G401.6 (cell line): ENCODE data around the gene DBNL.
"Not testable (repeated sequence)": the region's sequence is repeated elsewhere in the genome, so short reads cannot be mapped to it uniquely, and the experiment has no call there.

Experiments
- FAIRE-seq: peaks from 2 replicates; lab custom pipeline; 2012; peaks lifted over from hg19 to GRCh38; lab: Jason Lieb, UNC

The DBNL gene

GRCh38 chr7:44044315-44045225 is at the start of gene DBNL:
Gene DBNL (plus strand): TSS chr7:44044702. CDS start chr7:44044738, 36 bp downstream.
- no peak for FAIRE-seq

DNA sequence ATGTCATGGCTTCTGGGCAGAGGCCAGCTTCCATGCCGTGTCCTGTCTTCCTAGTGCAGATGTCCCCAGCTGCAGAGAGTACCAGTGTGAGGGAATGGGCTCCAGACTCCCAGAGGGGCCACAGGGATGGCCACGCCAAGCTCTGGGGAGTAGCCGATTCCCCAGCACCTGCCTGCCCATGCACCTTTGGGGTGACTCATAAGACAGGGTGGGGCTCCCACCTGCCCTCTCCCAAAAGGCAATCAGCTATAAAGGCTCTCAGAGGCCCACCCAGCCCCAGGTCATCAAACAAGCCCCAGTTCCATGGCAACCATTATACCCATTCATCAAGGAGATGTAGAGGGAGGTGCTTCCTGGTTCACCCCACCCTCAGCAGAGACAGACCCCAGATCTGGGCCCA is 47.0 kb upstream of the DBNL start, which contains the start of gene SPDYE1:
TSS of gene SPDYE1 (plus strand) at position 366 of the 400 bp plus-strand sequence. CDS start 2,053 bp downstream, outside the sequence.
- not testable (repeated sequence) for FAIRE-seq

DNA sequence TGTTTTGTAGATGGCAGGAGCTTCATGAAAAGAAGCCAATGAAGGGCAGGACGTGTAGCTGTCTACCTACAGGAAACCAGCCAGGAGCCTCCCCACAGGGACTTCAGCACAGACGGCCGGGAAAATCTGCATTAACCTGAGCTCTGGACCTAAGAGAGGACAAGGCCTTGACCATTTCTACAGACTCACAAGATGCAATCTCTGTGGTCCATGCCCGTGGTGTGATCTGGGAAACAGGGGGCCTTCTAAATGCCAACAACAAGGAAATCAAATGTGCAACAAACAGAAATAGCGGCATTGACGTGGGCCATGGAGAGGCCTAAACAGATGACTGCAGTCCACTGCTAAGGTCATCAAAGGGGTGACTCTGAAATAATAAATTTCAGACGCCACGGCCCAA is 32.4 kb upstream of the DBNL start:
- not testable (repeated sequence) for FAIRE-seq

DNA sequence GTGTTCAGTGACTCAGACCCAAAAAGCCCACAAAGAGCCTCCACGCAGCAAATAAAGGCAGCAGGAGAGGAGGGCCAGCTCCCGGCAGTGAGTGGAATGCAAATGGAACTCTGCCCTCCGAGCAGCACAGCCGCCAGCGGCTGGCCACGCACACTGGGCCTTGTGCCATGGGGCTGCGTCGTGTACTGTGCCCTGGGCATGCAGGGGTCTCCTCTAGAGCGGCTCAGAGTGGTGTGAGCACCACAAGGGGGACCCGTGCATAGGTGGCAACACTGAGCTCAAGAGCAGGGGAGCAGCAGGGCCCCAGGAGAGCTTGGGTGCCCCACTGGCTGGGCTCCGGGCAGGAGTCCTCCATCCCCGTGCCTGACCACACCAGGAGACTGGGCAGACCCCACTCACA is 29.4 kb upstream of the DBNL start:
- FAIRE-seq, result not testable (repeated sequence)

DNA sequence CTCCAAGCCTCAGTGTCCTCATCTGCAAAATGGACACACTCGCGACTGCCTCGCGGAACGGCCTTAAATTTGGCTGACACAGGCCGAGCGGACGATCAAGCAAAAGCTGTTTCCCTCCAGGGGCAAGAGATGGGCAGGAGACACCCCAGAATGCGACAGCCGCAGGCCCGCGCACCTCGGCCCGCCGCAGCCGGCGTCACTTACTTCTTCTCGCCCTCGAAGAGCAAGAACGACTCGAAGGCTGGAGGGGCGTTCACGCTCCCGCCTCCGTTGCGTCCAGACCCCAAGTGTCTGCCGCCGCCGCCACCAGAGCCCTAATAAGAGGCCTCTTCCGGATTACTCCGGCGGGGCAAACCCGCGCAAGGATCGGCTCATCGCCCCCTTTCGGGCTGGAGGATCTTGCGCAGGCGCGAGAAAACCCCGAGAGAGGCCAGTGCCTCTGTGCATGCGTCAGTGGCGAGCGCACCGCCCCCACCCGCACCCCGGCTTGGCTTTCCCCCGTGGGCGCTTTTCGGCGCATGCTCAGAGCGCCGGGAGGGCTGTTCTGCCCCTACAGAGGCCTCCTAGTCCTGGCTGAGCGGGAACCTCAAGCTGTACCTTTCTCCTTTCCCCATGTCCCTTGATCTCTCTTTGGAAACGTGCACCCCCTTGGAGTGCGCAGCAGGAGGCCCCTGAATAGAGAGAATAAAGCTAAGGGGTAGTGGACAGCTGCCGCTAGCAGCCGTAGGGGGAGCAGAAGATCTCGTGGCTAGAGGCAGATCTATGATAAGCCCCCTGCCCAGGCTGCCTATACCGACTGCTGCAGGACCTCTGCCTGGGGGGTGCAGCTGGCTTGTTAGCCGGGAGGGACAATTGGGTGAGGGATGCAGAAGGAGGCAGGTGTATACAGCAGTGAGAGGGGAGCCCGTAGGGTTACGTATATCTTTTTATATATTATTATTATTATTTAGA is 25.4 kb upstream of the DBNL start:
- FAIRE-seq, result not testable (repeated sequence)

GRCh38 chr7:44019825-44020224 is 24.7 kb upstream of the DBNL start:
- FAIRE-seq, result not testable (repeated sequence)

GRCh38 chr7:44022069-44022468 is 22.4 kb upstream of the DBNL start:
- not testable (repeated sequence) for FAIRE-seq

DNA sequence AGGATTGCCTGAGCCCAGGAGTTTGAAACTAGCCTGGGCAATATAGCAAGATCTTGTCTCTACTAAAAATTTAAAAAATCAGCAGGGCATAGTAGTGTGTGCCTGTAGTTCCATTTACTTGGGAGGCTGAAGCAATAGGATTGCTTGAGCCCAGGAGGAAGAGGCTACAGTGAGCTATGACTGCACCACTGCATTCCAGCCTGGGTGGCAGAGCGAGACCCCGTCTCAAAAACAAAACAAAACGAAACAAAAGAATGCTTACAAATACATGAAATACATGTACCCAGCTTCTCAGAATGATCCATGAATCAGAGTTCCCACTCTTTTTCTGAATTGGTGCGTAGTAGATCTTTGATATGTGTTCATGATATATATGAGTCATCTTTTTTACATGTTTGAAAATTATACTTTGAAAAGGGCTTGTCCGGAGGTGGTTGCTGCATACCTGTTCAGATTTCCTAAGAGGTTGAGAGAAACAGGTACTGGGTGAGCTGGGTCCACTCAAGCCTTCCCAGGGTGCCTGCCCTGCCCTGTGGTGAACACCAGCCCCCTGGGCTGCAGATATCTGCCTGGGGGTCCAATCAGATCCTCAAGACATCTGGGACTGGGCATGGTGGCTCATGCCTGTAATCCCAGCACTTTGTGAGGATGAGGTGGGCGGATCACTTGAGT is 21.6 kb upstream of the DBNL start:
- not testable (repeated sequence) for FAIRE-seq

- not testable (repeated sequence) for FAIRE-seq
These were observed 15.1 kb upstream of the DBNL start for GRCh38 chr7:44029433-44029832.

DNA sequence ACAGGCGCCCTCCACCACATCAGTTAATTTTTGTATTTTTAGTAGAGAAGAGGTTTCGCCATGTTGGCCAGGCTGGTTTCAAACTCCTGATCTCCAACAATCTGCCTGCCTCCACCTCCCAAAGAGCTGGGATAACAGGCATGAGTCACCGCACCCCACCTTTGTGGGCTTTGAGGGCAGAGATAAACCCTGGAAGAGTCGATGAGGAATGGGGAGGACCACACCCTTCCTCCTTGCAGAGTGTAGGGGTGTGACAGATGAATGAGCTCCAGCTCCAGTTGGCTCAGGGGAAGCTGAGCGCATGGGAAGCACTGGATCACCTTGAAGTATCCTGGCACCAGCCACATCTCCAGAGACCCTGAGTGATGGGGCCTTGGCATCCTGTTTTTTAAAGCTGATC is 14.5 kb upstream of the DBNL start:
- FAIRE-seq, result not testable (repeated sequence)

- not testable (repeated sequence) for FAIRE-seq
These were observed 13.2 kb upstream of the DBNL start for GRCh38 chr7:44031319-44031718.

GRCh38 chr7:44032031-44032430 is 12.5 kb upstream of the DBNL start:
- FAIRE-seq, result not testable (repeated sequence)

GRCh38 chr7:44033971-44034844 is 10.3 kb upstream of the DBNL start:
- not testable (repeated sequence) for FAIRE-seq

DNA sequence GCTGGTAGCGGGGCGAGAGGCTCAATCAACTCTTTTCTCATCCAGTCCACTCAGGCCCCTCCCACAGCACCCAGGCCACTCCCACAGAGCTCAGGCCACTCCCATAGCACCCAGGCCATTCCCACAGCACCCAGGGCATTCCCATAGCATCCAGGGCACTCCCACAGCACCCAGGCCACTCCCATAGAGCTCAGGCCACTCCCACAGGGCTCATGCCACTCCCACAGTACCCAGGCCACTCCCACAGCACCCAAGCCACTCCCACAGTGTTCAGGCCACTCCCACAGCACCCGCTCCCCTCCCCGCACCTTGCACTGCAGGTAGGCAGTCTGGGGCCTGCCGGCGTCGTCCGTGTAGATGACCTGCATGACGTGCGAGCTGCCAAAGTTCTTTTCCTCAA is 8.1 kb upstream of the DBNL start:
- not testable (repeated sequence) for FAIRE-seq

DNA sequence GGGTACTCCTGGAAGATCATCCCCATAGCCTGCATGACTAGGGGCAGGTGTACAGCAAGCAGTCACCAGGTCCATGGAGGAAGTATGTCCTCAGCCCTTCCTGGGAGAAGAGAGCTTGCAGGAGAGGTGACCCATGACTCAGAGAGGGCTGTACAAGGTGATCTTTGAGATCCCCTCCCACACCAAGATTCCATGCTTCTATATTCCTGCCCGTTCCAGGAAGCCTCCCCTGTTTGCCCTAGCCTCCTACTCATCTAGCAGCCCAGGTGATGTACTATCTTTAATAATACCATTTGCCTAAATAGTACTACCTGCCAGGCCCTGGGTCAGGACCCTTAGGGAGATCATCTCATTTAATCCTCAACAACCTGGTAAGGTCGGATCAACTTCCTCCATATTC is 6.6 kb upstream of the DBNL start:
- not testable (repeated sequence) for FAIRE-seq

- FAIRE-seq, result not testable (repeated sequence)
These were observed 5.9 kb upstream of the DBNL start for GRCh38 chr7:44038553-44038952.

DNA sequence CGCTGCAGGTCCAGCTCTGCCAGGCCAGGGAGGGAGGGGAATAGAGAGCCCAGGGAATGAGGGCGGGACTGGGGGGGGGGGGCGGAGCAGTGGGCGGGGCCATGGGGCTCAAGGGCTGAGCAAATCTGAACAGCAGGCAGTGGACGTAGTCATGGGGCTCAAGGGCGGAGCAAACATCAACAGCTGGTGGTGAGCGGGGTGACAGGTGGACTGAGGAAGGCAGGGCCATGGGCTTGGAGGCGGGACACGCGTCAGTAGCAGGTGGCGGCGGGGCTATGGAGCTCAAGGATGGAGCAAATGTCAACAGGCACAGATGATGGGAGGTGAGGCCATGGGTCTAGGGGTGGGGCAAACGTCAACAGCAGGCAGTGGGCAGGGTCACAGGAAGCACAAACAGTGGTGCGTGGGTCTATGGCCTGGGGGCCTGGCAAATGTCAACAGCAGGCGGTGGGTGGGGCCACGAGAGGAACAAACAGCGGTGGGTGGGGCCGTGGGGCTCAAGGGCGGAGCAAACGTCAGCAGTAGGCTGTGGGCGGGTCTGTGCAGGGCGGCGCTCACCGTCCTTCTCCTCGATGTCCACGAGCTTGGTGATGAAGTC is 5.4 kb upstream of the DBNL start:
- not testable (repeated sequence) for FAIRE-seq

GRCh38 chr7:44039800-44040492 is 4.6 kb upstream of the DBNL start:
- not testable (repeated sequence) for FAIRE-seq

DNA sequence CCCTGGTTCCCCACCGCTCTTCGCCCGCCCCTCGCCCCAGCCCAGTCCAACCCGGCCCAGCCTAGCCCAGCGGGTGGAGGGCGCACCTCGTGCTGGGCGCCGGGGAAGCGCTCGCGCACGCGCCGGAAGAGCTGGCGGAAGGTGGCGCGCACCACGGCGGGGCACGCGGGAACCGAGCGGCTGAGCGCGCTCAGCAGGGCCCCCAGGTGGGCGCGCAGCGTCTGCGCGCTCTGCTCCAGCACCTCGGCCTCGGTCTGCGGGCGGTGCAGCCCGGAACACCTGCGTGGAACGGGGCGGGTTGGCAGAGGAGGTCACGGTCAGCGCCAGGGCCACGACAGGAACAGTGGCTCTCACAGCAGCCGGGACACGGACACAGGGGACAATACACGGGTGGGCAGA is 4.0 kb upstream of the DBNL start:
- not testable (repeated sequence) for FAIRE-seq

- no peak for FAIRE-seq
These were observed 2.3 kb upstream of the DBNL start for GRCh38 chr7:44042221-44042620.
